SJSA1 (cell line): Measurements from ENCODE around the gene KRT78. TPM values are rescaled to one million over a fixed set of nuclear protein-coding genes. Genes with fewer than 3 reads are reported as not detected.
A peak's percentile ranks its signal among the peaks of the same experiment; 100 is the strongest.
"Not testable (repeated sequence)": the region's sequence is repeated elsewhere in the genome, so short reads cannot be mapped to it uniquely, and the experiment has no call there.

ENCODE experiments used
- DNase-seq, 2 experiments: peaks; one replicate each; pipeline ENCODE4 v3.0.0-alpha.2; 2015 to 2020; ENCODE audit warnings: low spot score in 2 of 2, low read depth in 1 of 2
- H3K27ac ChIP-seq: fragments of 250-450 bp; sonication (Bioruptor Pico); 2 replicates; pipeline ENCODE4 v1.5.1; 2020; ENCODE audit warnings: mild to moderate bottlenecking, moderate library complexity
- H3K27me3 ChIP-seq: fragments of 250-450 bp; sonication (Bioruptor Pico); replicated peaks from 2 replicates; pipeline ENCODE4 v1.5.1; 2020; ENCODE audit warnings: mild to moderate bottlenecking, moderate library complexity
- H3K36me3 ChIP-seq: fragments of 250-450 bp; sonication (Bioruptor Pico); 2 replicates; pipeline ENCODE4 v1.5.1; 2020; ENCODE audit warnings: mild to moderate bottlenecking
- H3K4me1 ChIP-seq: fragments of 250-450 bp; sonication (Bioruptor Pico); replicated peaks from 2 replicates; pipeline ENCODE4 v1.6.1; 2021; ENCODE audit warnings: mild to moderate bottlenecking
- H3K4me3 ChIP-seq: fragments of 250-450 bp; sonication (Bioruptor Pico); 2 replicates; pipeline ENCODE4 v1.5.1; 2020; ENCODE audit warnings: mild to moderate bottlenecking
- H3K9me3 ChIP-seq: fragments of 250-450 bp; sonication (Bioruptor Pico); replicated peaks from 2 replicates; pipeline ENCODE4 v1.5.1; 2020; ENCODE audit warnings: mild to moderate bottlenecking
- total RNA-seq: library from RNA; depleted of rRNA; stranded (reverse); fragments of >200 nt; shearing (Covaris generic); gene quantifications from 2 replicates; pipeline ENCODE4 v1.2.3, GENCODE V29; 2014; rRNA removed

Gene KRT78, protein sequence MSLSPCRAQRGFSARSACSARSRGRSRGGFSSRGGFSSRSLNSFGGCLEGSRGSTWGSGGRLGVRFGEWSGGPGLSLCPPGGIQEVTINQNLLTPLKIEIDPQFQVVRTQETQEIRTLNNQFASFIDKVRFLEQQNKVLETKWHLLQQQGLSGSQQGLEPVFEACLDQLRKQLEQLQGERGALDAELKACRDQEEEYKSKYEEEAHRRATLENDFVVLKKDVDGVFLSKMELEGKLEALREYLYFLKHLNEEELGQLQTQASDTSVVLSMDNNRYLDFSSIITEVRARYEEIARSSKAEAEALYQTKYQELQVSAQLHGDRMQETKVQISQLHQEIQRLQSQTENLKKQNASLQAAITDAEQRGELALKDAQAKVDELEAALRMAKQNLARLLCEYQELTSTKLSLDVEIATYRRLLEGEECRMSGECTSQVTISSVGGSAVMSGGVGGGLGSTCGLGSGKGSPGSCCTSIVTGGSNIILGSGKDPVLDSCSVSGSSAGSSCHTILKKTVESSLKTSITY
- total RNA-seq, result 0.21 TPM in 1 of 2 replicates, not detected in the other

DNA sequence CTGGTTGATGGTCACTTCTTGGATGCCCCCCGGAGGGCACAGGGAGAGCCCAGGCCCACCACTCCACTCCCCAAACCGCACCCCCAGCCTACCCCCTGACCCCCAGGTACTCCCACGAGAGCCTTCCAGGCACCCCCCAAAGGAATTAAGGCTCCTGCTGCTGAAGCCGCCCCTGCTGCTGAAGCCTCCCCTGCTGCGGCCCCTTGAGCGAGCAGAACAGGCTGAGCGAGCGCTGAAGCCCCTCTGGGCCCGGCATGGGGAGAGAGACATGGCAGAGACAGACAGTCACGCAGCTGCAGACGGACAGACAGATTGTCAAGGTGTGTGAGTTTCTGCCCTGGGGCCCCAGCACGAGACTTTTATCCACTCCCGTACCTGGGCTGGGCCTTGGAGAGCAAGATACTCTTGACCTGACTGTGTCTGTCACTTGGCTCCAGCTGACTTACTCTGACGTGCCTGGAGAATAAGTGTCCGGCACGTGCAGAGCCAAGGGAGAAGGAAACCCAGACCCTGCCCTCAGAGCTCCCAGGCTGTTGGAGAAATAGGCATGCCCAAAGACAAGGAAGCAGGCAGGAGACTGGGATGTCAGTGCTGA is at the start of gene KRT78:
KRT78 (minus strand) TSS at position 334 of the 595 bp plus-strand sequence; CDS start at position 270, 64 bp downstream.
- H3K36me3 ChIP-seq, result no peaks in the 10 kb centered on the region
- H3K4me1 ChIP-seq, result peaks cover 8% of the 10 kb centered on the region
- H3K27ac ChIP-seq, result no peak within 1 kb of the TSS
- H3K9me3 ChIP-seq, result no peaks in the 10 kb centered on the region
- DNase-seq, result no peak
- H3K4me3 ChIP-seq, result no peak within 1 kb of the TSS
- H3K27me3 ChIP-seq, result peaks cover 7% of the 10 kb centered on the region; the same call in 1 of the 2 replicates

DNA sequence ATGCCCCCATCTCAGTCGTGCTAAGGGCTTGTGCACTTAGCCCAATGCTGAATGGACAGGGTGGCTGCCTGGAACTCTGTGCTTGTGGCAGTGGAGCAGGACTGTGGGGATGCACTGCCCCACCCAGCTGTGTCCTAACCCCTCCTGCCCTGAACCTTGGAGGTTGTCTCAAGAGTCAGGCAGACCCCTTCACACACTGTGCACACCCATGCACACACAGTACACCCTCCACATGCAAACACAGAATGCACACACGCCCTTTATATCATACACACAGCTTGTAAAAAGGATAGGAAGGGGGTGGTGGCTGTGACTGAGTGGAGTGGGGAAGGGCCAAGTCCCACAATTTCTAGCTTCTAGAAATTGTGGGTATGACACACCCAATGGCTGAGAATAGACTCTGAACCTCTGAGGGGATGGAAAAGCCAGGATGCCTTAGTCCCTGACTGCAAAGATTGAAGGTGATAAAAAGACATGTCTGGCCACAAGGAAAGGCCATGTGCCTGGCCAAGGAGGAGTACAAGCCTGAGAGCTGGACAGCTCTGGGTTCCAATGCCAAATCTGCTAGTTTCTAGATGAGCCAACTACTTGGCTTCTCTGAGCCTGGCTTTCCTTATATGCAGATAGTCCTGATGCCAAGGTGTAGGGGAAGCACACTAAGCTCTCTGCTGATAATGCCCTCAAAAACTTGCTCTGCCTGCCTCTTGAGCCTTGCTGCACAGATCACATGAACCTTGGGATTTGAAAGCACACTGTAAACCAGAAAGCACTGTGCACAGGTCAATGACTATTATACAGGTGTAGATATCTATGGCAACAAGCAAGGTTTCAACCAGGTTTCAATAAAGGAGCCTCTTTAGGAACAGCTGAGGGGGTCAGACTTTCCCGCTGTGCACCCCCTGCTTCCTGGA is 47.7 kb upstream of the KRT78 start:
- DNase-seq, result no peak
- Histone ChIP-seq H3K36me3 (no peaks in the 10 kb centered on the region), H3K9me3 (no peaks in the 10 kb centered on the region), H3K4me1 (no peaks in the 10 kb centered on the region), H3K4me3 (no peak overlapping the region), H3K27ac (no peak overlapping the region), H3K27me3 (no peaks in the 10 kb centered on the region)

GRCh38 chr12:52895726-52896189 is 47.0 kb upstream of the KRT78 start:
- Histone ChIP-seq H3K27me3 (no peaks in the 10 kb centered on the region), H3K27ac (no peak overlapping the region), H3K4me3 (no peak overlapping the region), H3K9me3 (no peaks in the 10 kb centered on the region), H3K36me3 (no peaks in the 10 kb centered on the region), H3K4me1 (no peaks in the 10 kb centered on the region)
- no peak for DNase-seq

DNA sequence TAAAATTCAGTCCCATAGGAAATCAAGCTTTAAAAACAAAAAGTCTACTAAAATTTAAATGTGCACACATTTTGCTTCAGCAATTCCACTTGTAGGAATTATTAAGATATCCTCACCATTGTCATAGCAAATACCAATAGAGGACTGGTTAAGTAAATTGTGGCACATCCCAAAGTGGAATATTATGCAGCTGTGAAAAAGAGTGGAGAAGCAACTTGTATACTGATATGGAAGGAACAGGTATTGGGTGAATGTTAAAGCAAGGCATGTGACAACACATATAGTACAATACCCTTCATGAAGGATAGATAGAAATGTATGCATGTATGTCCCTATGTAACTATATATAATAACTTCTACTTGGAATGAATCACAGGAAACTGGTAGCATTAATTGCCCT is 44.2 kb upstream of the KRT78 start:
- H3K4me3 ChIP-seq, result no peak overlapping the region
- H3K27me3 ChIP-seq, result no peaks in the 10 kb centered on the region
- no peaks in the 10 kb centered on the region for H3K9me3 ChIP-seq
- H3K36me3 ChIP-seq, result no peaks in the 10 kb centered on the region
- H3K27ac ChIP-seq, result no peak overlapping the region
- DNase-seq, result no peak
- H3K4me1 ChIP-seq, result no peaks in the 10 kb centered on the region

- H3K36me3 ChIP-seq, result no peaks in the 10 kb centered on the region
- no peaks in the 10 kb centered on the region for H3K27me3 ChIP-seq
- H3K4me1 ChIP-seq, result no peaks in the 10 kb centered on the region
- H3K9me3 ChIP-seq, result no peaks in the 10 kb centered on the region
- no peak overlapping the region for H3K27ac ChIP-seq
- DNase-seq, result no peak
- no peak overlapping the region for H3K4me3 ChIP-seq
Observed at GRCh38 chr12:52892207-52892852, 43.5 kb upstream of the KRT78 start.

DNA sequence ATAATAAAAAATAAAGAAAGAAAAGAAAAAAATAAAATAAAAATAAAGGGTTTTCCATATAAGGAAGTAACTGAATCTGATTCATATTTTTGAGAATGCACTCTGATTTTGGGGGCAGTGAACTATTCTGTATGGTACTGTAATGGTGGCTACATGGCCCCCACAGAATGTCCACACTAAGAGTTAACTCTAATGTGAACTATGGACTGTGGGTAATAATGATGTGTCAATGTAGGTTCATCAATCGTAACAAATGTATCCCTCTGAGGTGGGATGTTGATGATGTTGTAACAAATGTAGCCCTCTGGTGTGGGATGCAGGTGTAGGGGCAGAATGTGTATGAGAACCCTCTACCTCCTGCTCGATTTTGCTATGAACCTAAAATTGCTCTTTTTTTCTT is 42.2 kb upstream of the KRT78 start:
- H3K4me3 ChIP-seq, result no peak overlapping the region
- no peaks in the 10 kb centered on the region for H3K4me1 ChIP-seq

GRCh38 chr12:52890417-52890816 is 41.6 kb upstream of the KRT78 start:
- no peaks in the 10 kb centered on the region for H3K36me3 ChIP-seq
- H3K4me1 ChIP-seq, result no peaks in the 10 kb centered on the region
- H3K27me3 ChIP-seq, result no peaks in the 10 kb centered on the region
- H3K9me3 ChIP-seq, result no peaks in the 10 kb centered on the region
- no peak overlapping the region for H3K27ac ChIP-seq
- DNase-seq, result no peak
- no peak overlapping the region for H3K4me3 ChIP-seq

More for the DNA sequence above, 42.2 kb upstream of the KRT78 start:
- Histone ChIP-seq H3K27ac (no peak overlapping the region), H3K9me3 (no peaks in the 10 kb centered on the region), H3K27me3 (no peaks in the 10 kb centered on the region), H3K36me3 (no peaks in the 10 kb centered on the region)
- DNase-seq, result no peak

DNA sequence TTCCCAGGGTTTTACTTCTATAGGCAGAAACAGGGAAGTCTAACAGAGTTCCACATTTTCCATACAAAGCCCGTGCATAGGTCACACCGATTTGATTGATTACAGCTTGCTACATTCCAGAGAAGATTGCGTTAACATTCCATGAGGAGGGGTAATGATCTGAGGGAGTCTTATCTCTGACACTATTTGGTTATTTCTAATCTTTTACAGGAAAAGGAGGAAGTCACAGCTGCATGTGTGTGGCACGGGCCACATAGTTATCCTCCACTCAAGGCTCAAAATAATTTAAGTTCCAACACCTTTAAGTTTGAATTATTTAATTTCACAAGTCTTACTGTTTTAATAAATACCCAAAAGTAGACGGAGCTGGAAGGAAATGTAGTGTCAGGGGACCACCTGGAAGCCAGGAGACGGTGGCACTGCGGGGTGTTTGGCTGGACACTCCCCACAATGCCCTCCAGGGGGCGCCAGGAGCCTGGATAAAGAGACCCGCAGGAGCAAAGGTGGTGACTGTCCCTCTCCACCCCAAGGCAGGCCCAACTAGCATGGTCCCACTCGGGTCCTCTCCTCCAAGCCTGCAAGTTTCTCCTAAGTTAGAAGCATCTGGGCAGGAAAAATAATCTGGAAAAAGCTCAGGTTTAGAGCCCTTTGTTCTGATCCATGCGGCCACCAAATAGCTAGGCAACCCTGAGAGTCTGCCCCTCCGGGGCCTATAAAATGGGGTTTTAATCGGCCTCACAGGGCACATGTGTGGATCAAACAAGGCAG is 35.9 kb upstream of the KRT78 start:
- no peak overlapping the region for H3K4me3 ChIP-seq
- no peaks in the 10 kb centered on the region for H3K9me3 ChIP-seq
- no peak overlapping the region for H3K27ac ChIP-seq
- no peaks in the 10 kb centered on the region for H3K27me3 ChIP-seq
- H3K4me1 ChIP-seq, result no peaks in the 10 kb centered on the region; the same call in 1 of the 2 replicates
- DNase-seq, result peak; percentile 69 to 76
- no peaks in the 10 kb centered on the region for H3K36me3 ChIP-seq

DNA sequence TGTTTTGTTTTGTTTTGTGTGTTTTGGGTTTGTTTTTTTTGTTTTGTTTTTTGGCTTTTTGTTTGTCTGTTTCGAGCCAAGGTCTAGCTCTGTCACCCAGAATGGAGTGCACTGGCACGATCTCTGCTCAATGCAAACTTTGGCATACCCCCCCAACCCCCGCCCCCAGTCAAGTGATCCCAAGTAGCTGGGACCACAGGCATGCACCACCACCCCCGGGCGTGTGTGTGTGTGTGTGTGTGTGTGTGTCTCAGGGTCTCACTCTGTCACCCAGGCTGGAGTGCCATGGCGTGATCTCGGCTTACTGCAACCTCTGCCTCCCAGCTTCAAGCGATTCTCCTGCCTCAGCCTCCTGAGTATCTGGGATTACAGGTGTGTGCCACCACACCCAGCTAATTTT is 31.7 kb upstream of the KRT78 start:
- not testable (repeated sequence) for H3K4me3 ChIP-seq, H3K27ac ChIP-seq, H3K36me3 ChIP-seq, DNase-seq, H3K9me3 ChIP-seq, H3K27me3 ChIP-seq
- peaks cover 15% of the 10 kb centered on the region for H3K4me1 ChIP-seq

DNA sequence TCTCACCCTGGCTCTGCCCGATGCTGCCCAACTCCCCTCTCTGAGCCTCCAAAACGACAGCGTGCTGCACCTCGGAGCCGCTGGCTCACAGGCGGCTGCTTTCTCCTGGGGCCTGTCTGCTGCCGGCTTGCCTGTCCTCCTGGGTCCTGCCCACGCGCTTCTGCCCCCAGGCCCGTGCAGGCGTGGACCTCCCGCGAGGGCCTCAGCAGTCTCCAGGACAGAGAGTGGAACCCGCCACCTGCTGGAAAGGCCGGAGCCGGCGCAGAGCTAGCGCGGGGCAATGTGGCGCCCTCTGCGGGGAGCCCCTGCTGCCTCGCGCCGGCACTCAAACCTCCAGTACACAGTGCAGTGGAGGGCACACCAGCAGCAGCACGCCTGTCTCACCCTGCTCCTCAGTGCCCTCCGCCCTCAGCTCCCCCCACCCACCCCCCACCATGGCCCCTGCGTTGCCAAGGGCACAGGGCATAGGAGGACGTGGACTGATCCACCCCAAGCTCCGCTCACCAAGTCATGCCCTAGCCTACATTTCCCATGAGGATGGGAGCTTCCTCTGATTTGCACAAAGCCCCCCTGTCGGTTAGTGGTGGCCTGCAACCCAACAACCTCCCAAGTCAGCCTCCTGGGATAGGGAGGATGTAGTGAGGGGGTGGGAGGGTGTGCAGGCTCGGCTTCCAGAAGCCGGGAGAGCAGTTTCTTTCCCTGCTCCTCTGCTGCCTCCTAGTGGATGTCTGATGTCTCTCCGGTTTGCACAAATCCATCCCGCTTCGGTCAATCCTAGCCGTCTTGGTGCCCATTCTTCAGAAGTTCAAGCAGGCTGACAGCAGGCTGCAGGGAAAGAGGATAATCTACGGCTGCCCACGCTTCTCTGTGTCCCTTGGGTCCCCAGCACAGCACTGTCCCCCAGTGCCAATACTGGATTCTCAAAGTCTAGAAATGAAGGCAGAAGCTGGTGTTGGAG is 30.9 kb upstream of the KRT78 start:
- Histone ChIP-seq H3K36me3 (no peaks in the 10 kb centered on the region), H3K27me3 (no peaks in the 10 kb centered on the region), H3K4me1 (peaks cover 21% of the 10 kb centered on the region), H3K4me3 (peak overlapping the region; percentile 5; the same call in 1 of the 2 replicates), H3K9me3 (no peaks in the 10 kb centered on the region; the same call in 1 of the 2 replicates), H3K27ac (no peak overlapping the region; the same call in 1 of the 2 replicates)
- peak; percentile 79 to 90 for DNase-seq

DNA sequence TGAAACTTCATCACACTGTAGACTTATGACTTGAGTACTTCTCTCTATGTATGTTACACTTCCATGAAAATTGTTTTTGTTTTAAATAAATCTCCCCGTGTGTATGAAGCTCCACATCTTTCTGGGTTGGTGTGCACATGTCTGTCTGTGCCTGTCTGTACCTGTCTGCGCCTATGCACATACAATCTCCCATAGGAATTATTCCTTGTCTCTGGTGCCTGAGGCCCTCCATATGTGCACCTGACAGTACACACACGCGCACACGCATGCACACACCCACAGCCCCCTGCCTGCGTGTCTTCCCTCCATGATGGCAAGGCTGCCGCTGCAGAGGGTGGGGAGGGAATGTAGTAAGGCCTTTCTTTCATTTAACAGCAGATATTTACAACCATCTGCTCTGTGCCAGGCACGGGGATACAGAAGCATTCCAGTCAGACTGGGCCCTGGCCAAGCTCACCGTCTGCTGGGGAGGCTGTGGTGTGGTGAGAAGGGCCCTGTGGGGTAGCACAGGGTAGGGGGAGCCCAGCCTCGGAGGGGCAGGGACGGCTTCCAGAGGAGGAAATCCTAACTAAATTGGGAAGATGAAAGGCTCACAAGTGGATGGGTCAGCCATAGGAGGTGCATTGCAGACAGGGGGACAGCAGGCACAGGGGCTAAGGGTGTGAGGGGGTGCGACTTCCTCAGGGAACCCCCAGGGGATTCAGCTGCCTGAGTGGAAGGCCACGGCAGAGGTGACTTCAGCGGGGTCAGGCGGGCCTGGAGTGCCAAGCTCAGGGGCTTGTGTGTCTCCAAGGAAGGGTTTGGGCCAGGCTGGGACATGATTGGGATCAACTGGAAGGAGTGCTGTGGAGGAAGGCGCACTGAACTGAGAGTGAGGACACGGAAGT is 30.0 kb upstream of the KRT78 start:
- Histone ChIP-seq H3K27me3 (no peaks in the 10 kb centered on the region), H3K27ac (no peak overlapping the region; the same call in 1 of the 2 replicates), H3K9me3 (no peaks in the 10 kb centered on the region; the same call in 1 of the 2 replicates), H3K36me3 (no peaks in the 10 kb centered on the region), H3K4me1 (peaks cover 29% of the 10 kb centered on the region), H3K4me3 (peak overlapping the region; percentile 5; the same call in 1 of the 2 replicates)
- DNase-seq, result no peak
